Measurements from ENCODE around the gene RPAP3. TPM values are rescaled to one million over a fixed set of nuclear protein-coding genes. Genes with fewer than 3 reads are reported as not detected.

RPAP3 gene
- total and polyA plus RNA-seq, 9 of the 15 experiments (the other 6 are each of a cell fraction or from before 2014, with no cell fraction given), result 40.0 to 92.1 (median 54.1) TPM

- TF ChIP-seq REST (IDR thresholded peaks at IDR 0.05; ENCODE audit: borderline replicate concordance) (peak; percentile 12; the same call in 1 of the 2 replicates), REST (CRISPR knock-in tag; IDR thresholded peaks at IDR 0.05; ENCODE audit: low read depth) (no peak), LCOR (CRISPR knock-in tag; IDR thresholded peaks at IDR 0.05) (no peak), CTCFL (IDR thresholded peaks at IDR 0.05; ENCODE audit: borderline replicate concordance, insufficient read depth, low read depth, low read length, poor library complexity, severe bottlenecking) (peak; percentile 45), CTCF (IDR thresholded peaks at IDR 0.05 in 2 of 3, conservative IDR thresholded peaks at IDR 0.05 in 1 of 3; ENCODE audit: insufficient read depth in 2 of 3, low read depth in 1 of 3, low read length in 3 of 3) (peak; percentile 72 to 80 (median 78)), C11orf30 (IDR thresholded peaks at IDR 0.05; ENCODE audit: low read depth) (peak; percentile 78)
These were observed 68.7 kb downstream of the RPAP3 start (continued) for GRCh38 chr12:47636908-47637780.

Measured in K562 (cell line).